Vagina (tissue), 2 donors: ENCODE measurements around the gene RNU2-1. TPM values are rescaled to one million over a fixed set of nuclear protein-coding genes. Genes with fewer than 3 reads are reported as not detected.
"Not testable (repeated sequence)": the region's sequence is repeated elsewhere in the genome, so short reads cannot be mapped to it uniquely, and the experiment has no call there.

Experiments
- DNase-seq, 2 donors: peaks; one replicate each; pipeline ENCODE4 v3.0.0-alpha.2; 2017; ENCODE audit errors: extremely low spot score in 2 of 2
- H3K27ac ChIP-seq: fragments of 200-600 bp; sonication (generic); one replicate; pipeline ENCODE4 v1.5.1; 2019
- H3K27me3 ChIP-seq: fragments of 200-600 bp; sonication (generic); one replicate; pipeline ENCODE4 v1.5.1; 2019
- H3K36me3 ChIP-seq, 2 donors: fragments of 200-600 bp; sonication (generic); one replicate each; pipeline ENCODE4 v1.5.1; 2017 to 2019
- H3K4me1 ChIP-seq: fragments of 200-600 bp; sonication (generic); one replicate; pipeline ENCODE4 v1.5.1; 2019
- H3K4me3 ChIP-seq, 2 donors: fragments of 200-600 bp; sonication (generic); 1 replicate in 1 of 2; 2 replicates in 1 of 2; pipeline ENCODE4 v1.5.1; 2016 to 2019
- H3K9me3 ChIP-seq: fragments of 200-600 bp; sonication (generic); one replicate; pipeline ENCODE4 v1.5.1; 2019
- intact Hi-C: fragments of 100-400 bp; cut with DNase I; formaldehyde crosslinking; loops from one replicate; pipeline ENCODE4 v1.15.1; 2023
- total RNA-seq: library from RNA; depleted of rRNA; stranded (reverse); fragments of >200 nt; gene quantifications from one replicate; pipeline ENCODE4 v1.2.3, GENCODE V29; 2016

The RNU2-1 gene
- not detected for total RNA-seq

DNA sequence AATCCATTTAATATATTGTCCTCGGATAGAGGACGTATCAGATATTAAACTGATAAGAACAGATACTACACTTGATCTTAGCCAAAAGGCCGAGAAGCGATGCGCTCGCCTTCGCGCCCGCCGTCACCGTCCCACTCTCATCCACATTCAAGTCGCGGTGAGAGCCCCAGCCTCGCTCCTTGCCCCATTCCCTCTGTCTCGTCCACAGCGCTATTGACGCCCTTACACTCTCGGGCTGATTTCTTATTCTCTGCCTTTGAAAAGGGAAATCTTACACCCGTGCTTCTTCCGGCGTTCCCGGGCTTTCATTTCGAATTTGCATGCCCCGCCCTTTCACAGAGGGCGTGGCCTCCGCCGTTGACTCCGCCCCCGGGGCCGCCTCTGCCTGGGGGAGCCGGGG is at the start of gene RNU2-1:
RNU2-1 (minus strand) TSS at position 101 of the 400 bp plus-strand sequence.
- intact Hi-C loops, H3K4me1 ChIP-seq, H3K9me3 ChIP-seq, H3K4me3 ChIP-seq, H3K36me3 ChIP-seq, H3K27ac ChIP-seq, DNase-seq, H3K27me3 ChIP-seq: not testable (repeated sequence)

GRCh38 chr17:43272914-43273313 is 39.1 kb upstream of the RNU2-1 start:
- H3K27ac ChIP-seq, intact Hi-C loops, H3K4me3 ChIP-seq, H3K4me1 ChIP-seq, H3K27me3 ChIP-seq, H3K36me3 ChIP-seq, DNase-seq, H3K9me3 ChIP-seq: not testable (repeated sequence)

DNA sequence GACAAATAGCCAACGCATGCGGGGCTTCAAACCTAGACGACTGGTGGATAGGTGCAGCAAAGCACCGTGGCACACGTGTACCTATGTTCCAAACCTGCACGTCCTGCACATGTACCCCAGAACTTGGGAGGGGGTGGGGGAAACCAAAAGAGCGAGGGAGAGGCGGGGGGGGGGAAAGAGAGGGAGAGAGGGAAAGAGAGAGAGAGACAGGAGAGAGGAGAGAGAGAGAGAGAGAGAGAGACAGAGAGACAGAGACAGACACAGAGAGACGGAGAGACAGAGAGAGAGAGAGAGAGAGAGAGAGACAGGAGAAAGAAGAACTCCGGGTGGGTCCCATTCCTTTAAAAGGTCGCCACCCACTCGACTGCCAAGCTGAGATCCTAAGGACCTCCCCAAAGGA is 38.7 kb upstream of the RNU2-1 start:
- H3K27me3 ChIP-seq, H3K4me1 ChIP-seq, DNase-seq, H3K4me3 ChIP-seq, intact Hi-C loops, H3K9me3 ChIP-seq, H3K36me3 ChIP-seq, H3K27ac ChIP-seq: not testable (repeated sequence)

DNA sequence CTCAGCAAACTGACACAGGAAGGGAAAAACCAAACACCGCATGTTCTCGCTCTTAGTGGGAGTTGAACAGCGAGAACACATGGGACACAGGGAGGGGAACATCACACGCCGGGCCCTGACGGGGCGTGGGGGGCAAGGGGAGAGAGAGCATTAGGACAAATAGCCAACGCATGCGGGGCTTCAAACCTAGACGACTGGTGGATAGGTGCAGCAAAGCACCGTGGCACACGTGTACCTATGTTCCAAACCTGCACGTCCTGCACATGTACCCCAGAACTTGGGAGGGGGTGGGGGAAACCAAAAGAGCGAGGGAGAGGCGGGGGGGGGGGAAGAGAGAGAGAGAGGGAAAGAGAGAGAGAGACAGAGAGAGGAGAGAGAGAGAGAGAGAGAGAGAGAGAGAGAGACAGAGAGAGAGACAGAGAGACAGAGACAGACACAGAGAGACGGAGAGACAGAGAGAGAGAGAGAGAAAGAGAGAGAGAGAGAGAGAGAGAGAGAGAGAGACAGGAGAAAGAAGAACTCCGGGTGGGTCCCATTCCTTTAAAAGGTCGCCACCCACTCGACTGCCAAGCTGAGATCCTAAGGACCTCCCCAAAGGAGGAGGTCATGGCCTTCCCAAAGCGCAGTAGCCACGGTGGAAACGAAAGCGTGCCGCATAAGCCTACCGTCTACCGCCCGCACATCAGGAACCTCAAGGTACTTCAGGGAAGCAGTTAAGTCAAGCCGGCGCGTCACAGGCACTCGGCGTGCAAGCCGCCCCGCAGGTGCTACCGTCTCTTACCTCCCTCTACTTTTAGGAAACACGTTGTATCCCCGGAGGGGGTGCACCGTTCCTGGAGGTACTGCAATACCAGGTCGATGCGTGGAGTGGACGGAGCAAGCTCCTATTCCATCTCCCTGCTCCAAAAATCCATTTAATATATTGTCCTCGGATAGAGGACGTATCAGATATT is 37.1 kb upstream of the RNU2-1 start:
- intact Hi-C loops, H3K27me3 ChIP-seq, H3K27ac ChIP-seq, H3K36me3 ChIP-seq, H3K9me3 ChIP-seq, DNase-seq, H3K4me1 ChIP-seq, H3K4me3 ChIP-seq: not testable (repeated sequence)

GRCh38 chr17:43246456-43246855 is 12.7 kb upstream of the RNU2-1 start:
- intact Hi-C loops, H3K36me3 ChIP-seq, DNase-seq, H3K4me1 ChIP-seq, H3K27ac ChIP-seq, H3K9me3 ChIP-seq, H3K27me3 ChIP-seq: not testable (repeated sequence)
- peak overlapping the region; percentile 35 to 48 for H3K4me3 ChIP-seq

DNA sequence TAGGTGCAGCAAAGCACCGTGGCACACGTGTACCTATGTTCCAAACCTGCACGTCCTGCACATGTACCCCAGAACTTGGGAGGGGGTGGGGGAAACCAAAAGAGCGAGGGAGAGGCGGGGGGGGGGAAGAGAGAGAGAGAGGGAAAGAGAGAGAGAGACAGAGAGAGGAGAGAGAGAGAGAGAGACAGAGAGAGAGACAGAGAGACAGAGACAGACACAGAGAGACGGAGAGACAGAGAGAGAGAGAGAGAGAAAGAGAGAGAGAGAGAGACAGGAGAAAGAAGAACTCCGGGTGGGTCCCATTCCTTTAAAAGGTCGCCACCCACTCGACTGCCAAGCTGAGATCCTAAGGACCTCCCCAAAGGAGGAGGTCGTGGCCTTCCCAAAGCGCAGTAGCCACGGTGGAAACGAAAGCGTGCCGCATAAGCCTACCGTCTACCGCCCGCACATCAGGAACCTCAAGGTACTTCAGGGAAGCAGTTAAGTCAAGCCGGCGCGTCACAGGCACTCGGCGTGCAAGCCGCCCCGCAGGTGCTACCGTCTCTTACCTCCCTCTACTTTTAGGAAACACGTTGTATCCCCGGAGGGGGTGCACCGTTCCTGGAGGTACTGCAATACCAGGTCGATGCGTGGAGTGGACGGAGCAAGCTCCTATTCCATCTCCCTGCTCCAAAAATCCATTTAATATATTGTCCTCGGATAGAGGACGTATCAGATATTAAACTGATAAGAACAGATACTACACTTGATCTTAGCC is 7.0 kb upstream of the RNU2-1 start:
- DNase-seq, H3K4me1 ChIP-seq, intact Hi-C loops: not testable (repeated sequence)

DNA sequence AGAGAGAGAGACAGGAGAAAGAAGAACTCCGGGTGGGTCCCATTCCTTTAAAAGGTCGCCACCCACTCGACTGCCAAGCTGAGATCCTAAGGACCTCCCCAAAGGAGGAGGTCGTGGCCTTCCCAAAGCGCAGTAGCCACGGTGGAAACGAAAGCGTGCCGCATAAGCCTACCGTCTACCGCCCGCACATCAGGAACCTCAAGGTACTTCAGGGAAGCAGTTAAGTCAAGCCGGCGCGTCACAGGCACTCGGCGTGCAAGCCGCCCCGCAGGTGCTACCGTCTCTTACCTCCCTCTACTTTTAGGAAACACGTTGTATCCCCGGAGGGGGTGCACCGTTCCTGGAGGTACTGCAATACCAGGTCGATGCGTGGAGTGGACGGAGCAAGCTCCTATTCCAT is 5.8 kb upstream of the RNU2-1 start:
- DNase-seq, intact Hi-C loops, H3K4me3 ChIP-seq: not testable (repeated sequence)

More for the DNA sequence above, 7.0 kb upstream of the RNU2-1 start:
- H3K4me3 ChIP-seq, H3K9me3 ChIP-seq, H3K27ac ChIP-seq, H3K27me3 ChIP-seq, H3K36me3 ChIP-seq: not testable (repeated sequence)

GRCh38 chr17:43233263-43233662 is 514 bp downstream of the RNU2-1 start:
- H3K27ac ChIP-seq, DNase-seq, H3K4me3 ChIP-seq, intact Hi-C loops, H3K36me3 ChIP-seq, H3K27me3 ChIP-seq, H3K4me1 ChIP-seq, H3K9me3 ChIP-seq: not testable (repeated sequence)

More for the DNA sequence above, 5.8 kb upstream of the RNU2-1 start:
- not testable (repeated sequence) for H3K4me1 ChIP-seq, H3K27ac ChIP-seq, H3K36me3 ChIP-seq, H3K27me3 ChIP-seq, H3K9me3 ChIP-seq

- Histone ChIP-seq H3K4me3 (peak overlapping the region; percentile 7 to 42), H3K27ac (peak overlapping the region; percentile 24)
- DNase-seq = peak; percentile 25 to 67
- H3K36me3 ChIP-seq, H3K27me3 ChIP-seq, intact Hi-C loops, H3K9me3 ChIP-seq, H3K4me1 ChIP-seq: not testable (repeated sequence)
Measured at GRCh38 chr17:43232021-43232699, 1.6 kb downstream of the RNU2-1 start.

DNA sequence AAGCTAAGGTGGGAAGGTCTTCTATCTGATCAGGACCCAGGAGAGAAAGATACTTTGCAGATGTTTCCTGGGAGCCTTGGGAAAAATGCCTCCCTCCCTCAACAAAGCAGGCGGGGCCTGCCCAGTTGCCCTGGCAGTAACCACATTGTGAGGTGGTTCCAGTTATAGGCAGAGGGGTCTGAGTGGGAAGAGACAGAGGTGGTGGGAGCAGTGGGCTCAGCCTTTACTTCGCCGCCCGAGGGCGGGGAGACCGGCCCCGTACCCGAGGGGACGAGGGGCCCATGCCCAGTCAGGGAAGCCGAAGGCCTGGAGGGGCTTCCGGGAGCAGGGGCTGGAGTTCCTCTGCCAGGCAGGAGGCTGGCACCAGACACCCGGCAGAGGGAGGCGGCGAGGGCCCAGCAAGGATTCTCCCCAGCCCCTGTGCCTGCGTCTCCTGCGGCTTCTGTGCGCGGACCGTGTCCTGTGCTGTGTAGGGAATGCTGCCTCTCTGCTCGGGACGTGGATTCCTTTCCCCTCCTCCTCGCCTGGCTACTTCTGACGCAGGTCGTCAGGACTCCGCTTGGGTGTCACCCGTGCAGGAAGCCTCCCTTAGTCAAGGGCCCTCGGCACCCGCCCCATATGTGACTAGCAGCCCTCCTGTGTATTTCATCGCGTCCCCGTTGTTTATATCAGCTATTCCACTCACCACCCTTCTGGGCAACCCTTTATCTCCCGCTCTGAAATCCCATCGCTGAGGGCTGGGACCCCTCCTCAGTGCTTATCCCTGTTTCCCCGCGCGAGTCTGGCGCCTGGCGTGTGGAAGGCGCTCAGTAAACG is 2.4 kb downstream of the RNU2-1 start:
- intact Hi-C loops, H3K9me3 ChIP-seq, H3K4me1 ChIP-seq, H3K36me3 ChIP-seq, DNase-seq, H3K27me3 ChIP-seq: not testable (repeated sequence)
- H3K27ac ChIP-seq = peak overlapping the region; percentile 24
- H3K4me3 ChIP-seq = peak overlapping the region; percentile 7 to 42

DNA sequence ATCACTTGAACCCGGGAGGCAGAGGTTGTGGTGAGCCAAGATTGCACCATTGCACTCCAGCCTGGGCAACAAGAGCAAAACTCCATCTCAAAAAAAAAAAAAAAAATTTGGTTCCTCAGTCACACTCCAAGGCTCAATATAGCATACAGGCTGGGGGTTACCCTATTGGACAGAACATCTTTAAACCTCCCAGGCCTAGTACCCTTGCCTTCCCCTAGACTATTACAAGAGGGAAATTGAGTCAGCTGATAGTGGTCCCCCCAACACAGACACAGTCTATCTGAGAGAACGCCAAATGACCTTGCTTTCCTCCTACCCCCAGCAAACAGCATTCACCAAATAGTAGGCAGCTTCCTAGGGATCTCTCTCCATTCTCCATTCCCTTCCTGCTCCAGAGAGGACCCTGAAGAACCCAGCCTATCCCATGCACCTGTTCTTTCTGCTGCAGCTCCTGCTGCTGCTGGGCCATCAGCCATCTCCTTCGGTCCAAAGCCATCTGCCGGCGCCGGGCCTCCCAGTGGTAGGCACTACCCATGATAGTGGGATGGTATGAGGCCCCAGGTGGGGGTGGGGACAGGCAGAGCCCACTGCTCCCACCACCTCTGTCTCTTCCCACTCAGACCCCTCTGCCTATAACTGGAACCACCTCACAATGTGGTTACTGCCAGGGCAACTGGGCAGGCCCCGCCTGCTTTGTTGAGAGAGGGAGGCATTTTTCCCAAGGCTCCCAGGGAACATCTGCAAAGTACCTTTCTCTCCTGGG is 5.6 kb downstream of the RNU2-1 start, which contains the start of gene CCDC200:
CCDC200 (minus strand) TSS at position 604 of the 763 bp plus-strand sequence; CDS start at position 535, 69 bp downstream.
- H3K27ac ChIP-seq, H3K4me3 ChIP-seq, H3K9me3 ChIP-seq, DNase-seq, H3K36me3 ChIP-seq, H3K4me1 ChIP-seq, intact Hi-C loops, H3K27me3 ChIP-seq: not testable (repeated sequence)
